HepG2 (cell line): ENCODE data around the gene TRIM10. TPM values are rescaled to one million over a fixed set of nuclear protein-coding genes. Genes with fewer than 3 reads are reported as not detected.

Source experiments
- ATAC-seq: fragments of 200-7000 bp; cut with Tn5 transposase; 3 replicates; pipeline ENCODE4 v1.9.1; 2020; ENCODE audit warnings: mild to moderate bottlenecking, moderate library complexity
- BruUV-seq: library from RNA; stranded (reverse); fragments of 400-500 nt; replicated peaks from 2 replicates; lab custom pipeline; 2021; lab: Mats Ljungman, UMichigan
- CTCF ChIA-PET: fragments of 300-600 bp; formaldehyde crosslinking; extraction: SDS; loops from one replicate; lab custom pipeline; 2021; ENCODE audit warnings: low total read pairs, inconsistent platforms, low intra/inter-chr PET ratio; lab: Yijun Ruan, JAX
- POLR2A ChIA-PET: fragments of 350-600 bp; sonication (Branson Sonifier 250); formaldehyde crosslinking; loops from one replicate; lab custom pipeline; 2020; ENCODE audit warnings: antibody characterized with exemption, inconsistent platforms; lab: Yijun Ruan, JAX
- DNase-seq: peaks from one replicate; pipeline ENCODE4 v3.0.0-alpha.2; 2015; ENCODE audit warnings: low spot score
- FAIRE-seq: peaks from 3 replicates; lab custom pipeline; 2011; peaks lifted over from hg19 to GRCh38; lab: Jason Lieb, UNC
- H2AFZ ChIP-seq: one replicate; pipeline ENCODE4 v1.6.1; 2011; ENCODE audit warnings: low read length, inconsistent platforms
- H3K27ac ChIP-seq: fragments of 300-600 bp; 3 replicates; pipeline ENCODE4 v1.8.0; 2011; ENCODE audit warnings: mixed run types, mild to moderate bottlenecking, mixed read lengths, low read length, inconsistent platforms; ENCODE audit not compliant: insufficient read depth; ENCODE audit errors: extremely low read length
- H3K27me3 ChIP-seq, 2 experiments: fragments of 200-600 bp in 1 of 2; 2 replicates in 1 of 2; 3 replicates in 1 of 2; pipeline versions ENCODE4 v1.6.0 to v1.8.0; 2011; ENCODE audit warnings: low read length in 2 of 2, mild to moderate bottlenecking in 2 of 2, moderate library complexity in 2 of 2, inconsistent platforms in 1 of 2; ENCODE audit not compliant: insufficient read depth in 2 of 2, control insufficient read depth in 1 of 2
- H3K36me3 ChIP-seq, 2 experiments: fragments of 200-600 bp in 1 of 2; replicated peaks in 1 of 2; 2 replicates in 1 of 2; 3 replicates in 1 of 2; pipeline versions ENCODE4 v1.5.1 to v1.8.0; 2011; ENCODE audit warnings: low read length in 2 of 2, inconsistent platforms in 1 of 2; ENCODE audit not compliant: insufficient read depth in 2 of 2, control insufficient read depth in 1 of 2
- H3K4me1 ChIP-seq: 2 replicates; pipeline ENCODE4 v1.5.1; 2012; ENCODE audit warnings: low read length, inconsistent platforms; ENCODE audit not compliant: insufficient read depth
- H3K4me2 ChIP-seq: 2 replicates; pipeline ENCODE4 v1.6.0; 2011; ENCODE audit warnings: low read depth, low read length, inconsistent platforms
- H3K4me3 ChIP-seq, 3 experiments: fragments of 200-600 bp in 1 of 3; sonication (generic), shearing (Covaris generic) in 1 of 3; replicated peaks in 1 of 3; 2 replicates each; pipeline ENCODE4 v1.5.1; 2011 to 2016; ENCODE audit warnings: low read length in 3 of 3, inconsistent platforms in 2 of 3, low read depth in 2 of 3, mild to moderate bottlenecking in 2 of 3, control low read depth in 1 of 3, mixed read lengths in 1 of 3; ENCODE audit not compliant: insufficient read depth in 1 of 3
- H3K79me2 ChIP-seq: one replicate; pipeline ENCODE4 v1.6.1; 2011; ENCODE audit warnings: low read length, inconsistent platforms; ENCODE audit not compliant: insufficient read depth
- H3K9ac ChIP-seq: 2 replicates; pipeline ENCODE4 v1.6.0; 2011; ENCODE audit warnings: mild to moderate bottlenecking, low read depth, low read length, inconsistent platforms; ENCODE audit not compliant: insufficient read depth
- H3K9me3 ChIP-seq: 2 replicates; pipeline ENCODE4 v1.5.1; 2012; ENCODE audit warnings: mild to moderate bottlenecking, low read length
- H4K20me1 ChIP-seq: 2 replicates; pipeline ENCODE4 v1.6.0; 2011; ENCODE audit warnings: inconsistent platforms, mild to moderate bottlenecking, low read length, moderate library complexity; ENCODE audit not compliant: insufficient read depth
- KLF11 ChIP-seq: IDR thresholded peaks from 2 replicates; pipeline ENCODE4 v1.6.1; 2016; ENCODE audit warnings: missing compliant biosample characterization
- NFATC3 ChIP-seq: sonication (generic); formaldehyde crosslinking; IDR thresholded peaks from 2 replicates; pipeline ENCODE4 v1.5.1; 2020; ENCODE audit warnings: mild to moderate bottlenecking, missing genetic modification reagents
- NR2F2 ChIP-seq: IDR thresholded peaks from 2 replicates; pipeline ENCODE4 v1.6.1; 2012; ENCODE audit warnings: low read depth, inconsistent platforms, borderline replicate concordance
- PRMT3 ChIP-seq: sonication (generic); formaldehyde crosslinking; IDR thresholded peaks from 2 replicates; pipeline ENCODE4 v1.8.1; 2022; ENCODE audit warnings: low read depth, mild to moderate bottlenecking, moderate library complexity, missing genetic modification reagents, borderline replicate concordance
- ZFP82 ChIP-seq: sonication (generic); formaldehyde crosslinking; IDR thresholded peaks from 2 replicates; pipeline ENCODE4 v1.5.1; 2020; ENCODE audit warnings: mild to moderate bottlenecking, missing genetic modification reagents, borderline replicate concordance
- ZNF10 ChIP-seq: sonication (generic); formaldehyde crosslinking; IDR thresholded peaks from 2 replicates; pipeline ENCODE4 v1.4.0; 2020; ENCODE audit warnings: mild to moderate bottlenecking, low read depth, missing genetic modification reagents, borderline replicate concordance
- ZNF224 ChIP-seq: sonication (generic); formaldehyde crosslinking; IDR thresholded peaks from 2 replicates; pipeline ENCODE4 v1.5.0; 2020; ENCODE audit warnings: mild to moderate bottlenecking, missing genetic modification reagents
- ZNF460 ChIP-seq: sonication (generic); formaldehyde crosslinking; IDR thresholded peaks from 2 replicates; pipeline ENCODE4 v1.5.1; 2020; ENCODE audit warnings: missing genetic modification reagents, mild to moderate bottlenecking, borderline replicate concordance
- WGBS: methylation state at CpG from one replicate; pipeline ENCODE4 v1.1.6; 2017; ENCODE audit warnings: low lambda C conversion rate; 5-methylcytosine and 5-hydroxymethylcytosine counted together
- in situ Hi-C: cut with HindIII; loops from 2 replicates; pipeline ENCODE4 v1.10.0; 2017; ENCODE audit warnings: low pct_unique_long_range_greater_than_20kb; ENCODE audit not compliant: extremely low pct_ligation_motif_present
- intact Hi-C: fragments of 100-400 bp; cut with micrococcal nuclease; formaldehyde crosslinking; loops from one replicate; pipeline ENCODE4 v1.10.0; 2022; ENCODE audit not compliant: unreplicated experiment
- polyA plus RNA-seq, 8 experiments: library from polyadenylated mRNA; depleted of rRNA in 3 of 8; stranded (reverse) in 7 of 8; unstranded in 1 of 8; fragments of >200 nt; fragmentation: Illumina TruSeq in 4 of 8; extraction: Trizol in 4 of 8; gene quantifications; 2 replicates each; pipeline versions ENCODE4 v1.2.1 to v1.2.3, GENCODE V29; 2011 to 2016; ENCODE audit warnings: low read depth in 4 of 8, missing spikeins in 1 of 8, mixed read lengths in 1 of 8; ENCODE audit not compliant: insufficient read depth in 1 of 8
- total RNA-seq, 5 experiments: library from RNA; depleted of rRNA; stranded (reverse); fragments of >200 nt; fragmentation: Illumina TruSeq; extraction: Trizol; gene quantifications; 2 replicates each; pipeline ENCODE4 v1.2.3, GENCODE V29; 2016; ENCODE audit warnings: low read depth in 1 of 5
- TF ChIP-seq, protein P1 (sequence below): fragments of 450-650 bp; IDR thresholded peaks from 2 replicates; pipeline ENCODE4 v1.6.1; 2017; ENCODE audit warnings: mild to moderate bottlenecking
- TF ChIP-seq, protein P2 (sequence below): sonication (generic); formaldehyde crosslinking; IDR thresholded peaks from 2 replicates; pipeline ENCODE4 v1.5.0; 2020; ENCODE audit warnings: missing genetic modification reagents, mild to moderate bottlenecking, borderline replicate concordance

The TRIM10 gene
- total and polyA plus RNA-seq, 2 of the 13 experiments (the other 11 are each of a cell fraction or from before 2014, with no cell fraction given), result 4.1 to 6.8 TPM

DNA sequence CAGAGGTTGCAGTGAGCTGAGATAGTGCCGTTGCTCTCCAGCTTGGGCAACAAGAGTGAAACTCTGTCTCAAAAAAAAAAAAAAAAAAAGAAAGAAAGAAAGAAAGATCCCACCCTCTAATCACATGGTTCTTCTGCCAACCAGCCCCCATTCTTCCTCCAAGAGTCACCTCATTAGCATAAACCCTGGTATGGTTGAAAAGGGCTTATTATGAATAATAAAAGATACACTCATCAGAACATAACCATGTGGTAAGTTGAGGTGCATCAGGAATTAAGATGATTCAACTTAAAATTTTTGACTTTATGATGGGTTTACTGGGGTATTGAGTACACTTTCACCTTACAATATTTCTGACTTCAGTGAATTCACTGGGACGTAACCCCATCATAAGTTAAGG, 25.9 kb downstream of the TRIM10 start:
- CTCF ChIA-PET, result interaction anchor here (1.5 kb wide), 1 partner anchor 32 kb away, joined by 4 read pairs; no protein-coding TSS in a partner anchor
- no peak for ATAC-seq

More for the DNA sequence above, 25.9 kb downstream of the TRIM10 start:
- Histone ChIP-seq H3K4me1 (peaks cover 88% of the 10 kb centered on the region), H2AFZ (no peak overlapping the region), H3K27me3 (no peaks in the 10 kb centered on the region), H3K27ac (peak overlapping the region; percentile 72), H3K36me3 (no peaks in the 10 kb centered on the region), H3K79me2 (no peaks in the 10 kb centered on the region), H3K4me2 (peak overlapping the region; percentile 28), H3K9ac (no peak overlapping the region), H4K20me1 (no peaks in the 10 kb centered on the region), H3K4me3 (peak overlapping the region in 1 of 3 experiments; percentile 7; a peak in 1 of 6 replicates), H3K9me3 (no peaks in the 10 kb centered on the region)
- POLR2A ChIA-PET, result interaction anchor here (1.3 to 4.7 kb wide), 9 partner anchors 9 to 72 kb away, joined by 3 to 32 read pairs (median 5); partner anchors contain the start of genes PPP1R11 and TRIM15
- no peak for DNase-seq
- in situ Hi-C loops (no loop called here), intact Hi-C loops (loop anchor here (2.0 kb wide), 1 partner anchor 68 kb away; the partner anchor contains the start of gene PPP1R11)
- BruUV-seq, result no TSS peak
- WGBS, result 59% methylated on average over 2 of the region's 2 CpGs
- TF ChIP-seq KLF11 (CRISPR knock-in tag) (no peak), NFATC3 (CRISPR knock-in tag) (no peak), ZFP82 (CRISPR knock-in tag) (0 out of 2 replicates have a peak, but pooled peaks have one; percentile 33), ZNF10 (CRISPR knock-in tag) (no peak), PRMT3 (CRISPR knock-in tag) (no peak), NR2F2 (no peak), ZNF460 (CRISPR knock-in tag) (0 out of 2 replicates have a peak, but pooled peaks have one; percentile 2), ZNF224 (CRISPR knock-in tag) (no peak)
- TF ChIP-seq, protein P1, sequence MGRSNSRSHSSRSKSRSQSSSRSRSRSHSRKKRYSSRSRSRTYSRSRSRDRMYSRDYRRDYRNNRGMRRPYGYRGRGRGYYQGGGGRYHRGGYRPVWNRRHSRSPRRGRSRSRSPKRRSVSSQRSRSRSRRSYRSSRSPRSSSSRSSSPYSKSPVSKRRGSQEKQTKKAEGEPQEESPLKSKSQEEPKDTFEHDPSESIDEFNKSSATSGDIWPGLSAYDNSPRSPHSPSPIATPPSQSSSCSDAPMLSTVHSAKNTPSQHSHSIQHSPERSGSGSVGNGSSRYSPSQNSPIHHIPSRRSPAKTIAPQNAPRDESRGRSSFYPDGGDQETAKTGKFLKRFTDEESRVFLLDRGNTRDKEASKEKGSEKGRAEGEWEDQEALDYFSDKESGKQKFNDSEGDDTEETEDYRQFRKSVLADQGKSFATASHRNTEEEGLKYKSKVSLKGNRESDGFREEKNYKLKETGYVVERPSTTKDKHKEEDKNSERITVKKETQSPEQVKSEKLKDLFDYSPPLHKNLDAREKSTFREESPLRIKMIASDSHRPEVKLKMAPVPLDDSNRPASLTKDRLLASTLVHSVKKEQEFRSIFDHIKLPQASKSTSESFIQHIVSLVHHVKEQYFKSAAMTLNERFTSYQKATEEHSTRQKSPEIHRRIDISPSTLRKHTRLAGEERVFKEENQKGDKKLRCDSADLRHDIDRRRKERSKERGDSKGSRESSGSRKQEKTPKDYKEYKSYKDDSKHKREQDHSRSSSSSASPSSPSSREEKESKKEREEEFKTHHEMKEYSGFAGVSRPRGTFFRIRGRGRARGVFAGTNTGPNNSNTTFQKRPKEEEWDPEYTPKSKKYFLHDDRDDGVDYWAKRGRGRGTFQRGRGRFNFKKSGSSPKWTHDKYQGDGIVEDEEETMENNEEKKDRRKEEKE, result no peak
- TF ChIP-seq, protein P2, sequence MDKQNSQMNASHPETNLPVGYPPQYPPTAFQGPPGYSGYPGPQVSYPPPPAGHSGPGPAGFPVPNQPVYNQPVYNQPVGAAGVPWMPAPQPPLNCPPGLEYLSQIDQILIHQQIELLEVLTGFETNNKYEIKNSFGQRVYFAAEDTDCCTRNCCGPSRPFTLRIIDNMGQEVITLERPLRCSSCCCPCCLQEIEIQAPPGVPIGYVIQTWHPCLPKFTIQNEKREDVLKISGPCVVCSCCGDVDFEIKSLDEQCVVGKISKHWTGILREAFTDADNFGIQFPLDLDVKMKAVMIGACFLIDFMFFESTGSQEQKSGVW (CRISPR knock-in tag), result no peak
- no peak for FAIRE-seq
